GM12875 (cell line): Measurements from ENCODE around the gene CDC20.
A peak's percentile ranks its signal among the peaks of the same experiment; 100 is the strongest.
"Not testable (repeated sequence)": the region's sequence is repeated elsewhere in the genome, so short reads cannot be mapped to it uniquely, and the experiment has no call there.

ENCODE experiments used
- H3K4me3 ChIP-seq: one replicate; pipeline ENCODE4 v1.5.1; 2011; ENCODE audit warnings: low read depth, low read length, control low read depth
- CTCF ChIP-seq: IDR thresholded peaks from 2 replicates; pipeline ENCODE4 v1.5.1; 2011; ENCODE audit warnings: low read depth, mild to moderate bottlenecking, control low read depth, inconsistent platforms, low read length, moderate library complexity, borderline replicate concordance; ENCODE audit not compliant: insufficient read depth

The CDC20 gene

GRCh38 chr1:43365678-43366077 is 6.9 kb downstream of the CDC20 start:
- TF ChIP-seq CTCF, result no peak
- no peak overlapping the region for H3K4me3 ChIP-seq

GRCh38 chr1:43366179-43366578 is 7.4 kb downstream of the CDC20 start:
- peak overlapping the region; percentile 91 for H3K4me3 ChIP-seq
- TF ChIP-seq CTCF, result no peak

- peak overlapping the region; percentile 91 for H3K4me3 ChIP-seq
- TF ChIP-seq CTCF, result no peak
Measured at GRCh38 chr1:43366601-43367025, 7.8 kb downstream of the CDC20 start.

GRCh38 chr1:43367026-43367903 is 8.5 kb downstream of the CDC20 start:
- TF ChIP-seq CTCF, result no peak

GRCh38 chr1:43367904-43368645 is 9.3 kb downstream of the CDC20 start, which contains the start of gene ELOVL1:
Gene ELOVL1 (minus strand): TSS chr1:43368011. CDS start chr1:43365609, 2,402 bp downstream.
- TF ChIP-seq CTCF, result peak; percentile 30; the same call in 1 of the 2 replicates

More at GRCh38 chr1:43367026-43367903, 8.5 kb downstream of the CDC20 start:
- H3K4me3 ChIP-seq, result peak overlapping the region; percentile 91

GRCh38 chr1:43368646-43369020 is 9.9 kb downstream of the CDC20 start:
- H3K4me3 ChIP-seq, result peak overlapping the region; percentile 91

More at GRCh38 chr1:43367904-43368645, 9.3 kb downstream of the CDC20 start, which contains the start of gene ELOVL1:
- H3K4me3 ChIP-seq, result peak within 1 kb of the TSS; percentile 91

GRCh38 chr1:43369779-43370178 is 11.0 kb downstream of the CDC20 start:
- not testable (repeated sequence) for H3K4me3 ChIP-seq

More at GRCh38 chr1:43368646-43369020, 9.9 kb downstream of the CDC20 start:
- TF ChIP-seq CTCF, result no peak
